ENCODE measurements around the gene SH3BP5. TPM values are rescaled to one million over a fixed set of nuclear protein-coding genes. Genes with fewer than 3 reads are reported as not detected.

Gene SH3BP5
- total and polyA plus RNA-seq, 2 experiments from 2014 or later: 15.9 to 16.3 TPM

- Histone ChIP-seq H3K36me3 (replicated peaks; ENCODE audit: insufficient read depth, low read depth) (no peaks in the 10 kb centered on the region), H3K27ac (no peak overlapping the region)
Measured at GRCh38 chr3:15241341-15241740, 91.0 kb downstream of the SH3BP5 start.

GRCh38 chr3:15229262-15229661 is 103.1 kb downstream of the SH3BP5 start:
- Histone ChIP-seq H3K4me1 (ENCODE audit: insufficient read depth) (no peaks in the 10 kb centered on the region), H3K36me3 (replicated peaks; ENCODE audit: insufficient read depth, low read depth) (no peaks in the 10 kb centered on the region), H2AFZ (no peak overlapping the region), H3K4me3 (no peak overlapping the region), H3K27me3 (no peaks in the 10 kb centered on the region), H3K9me2 (replicated peaks; ENCODE audit: insufficient read depth) (no peaks in the 10 kb centered on the region), H3K79me2 (peaks cover 5% of the 10 kb centered on the region), H4K20me1 (ENCODE audit: insufficient read depth, poor library complexity, severe bottlenecking) (no peaks in the 10 kb centered on the region), H3K9me3 (ENCODE audit: low read depth) (no peaks in the 10 kb centered on the region), H3K4me2 (no peak overlapping the region), H3K27ac (no peak overlapping the region)
- TF ChIP-seq EZH2phosphoT487 (IDR thresholded peaks at IDR 0.05; ENCODE audit: low read depth, severe bottlenecking, unreplicated experiment): no peak
- TF ChIP-seq CTCF (IDR thresholded peaks at IDR 0.05; ENCODE audit: poor library complexity): no peak
- DNase-seq (ENCODE audit: low spot score): no peak
- 98% methylated on average over 4 of the region's 4 CpGs for WGBS (ENCODE audit: low lambda C conversion rate, missing lambda C conversion rate)

More at GRCh38 chr3:15241341-15241740, 91.0 kb downstream of the SH3BP5 start:
- Histone ChIP-seq H3K4me3 (no peak overlapping the region), H3K4me1 (ENCODE audit: insufficient read depth) (peaks cover 9% of the 10 kb centered on the region), H3K9me2 (replicated peaks; ENCODE audit: insufficient read depth) (no peaks in the 10 kb centered on the region), H2AFZ (no peak overlapping the region), H3K4me2 (no peak overlapping the region), H3K27me3 (no peaks in the 10 kb centered on the region), H3K79me2 (peaks cover 2% of the 10 kb centered on the region), H3K9me3 (ENCODE audit: low read depth) (no peaks in the 10 kb centered on the region), H4K20me1 (ENCODE audit: insufficient read depth, poor library complexity, severe bottlenecking) (no peaks in the 10 kb centered on the region)
- TF ChIP-seq CTCF (IDR thresholded peaks at IDR 0.05; ENCODE audit: poor library complexity) (no peak), EZH2phosphoT487 (IDR thresholded peaks at IDR 0.05; ENCODE audit: low read depth, severe bottlenecking, unreplicated experiment) (no peak)
- 95% methylated on average over 1 of the region's 1 CpG for WGBS (ENCODE audit: low lambda C conversion rate, missing lambda C conversion rate)
- no peak for DNase-seq (ENCODE audit: low spot score)

- Histone ChIP-seq H3K36me3 (replicated peaks; ENCODE audit: insufficient read depth, low read depth) (no peaks in the 10 kb centered on the region), H3K27ac (no peak overlapping the region), H3K79me2 (peaks cover 5% of the 10 kb centered on the region), H4K20me1 (ENCODE audit: insufficient read depth, poor library complexity, severe bottlenecking) (no peaks in the 10 kb centered on the region), H3K9me2 (replicated peaks; ENCODE audit: insufficient read depth) (no peaks in the 10 kb centered on the region), H2AFZ (no peak overlapping the region), H3K9me3 (ENCODE audit: low read depth) (no peaks in the 10 kb centered on the region), H3K4me2 (no peak overlapping the region), H3K4me1 (ENCODE audit: insufficient read depth) (no peaks in the 10 kb centered on the region), H3K4me3 (no peak overlapping the region), H3K27me3 (no peaks in the 10 kb centered on the region)
- TF ChIP-seq EZH2phosphoT487 (IDR thresholded peaks at IDR 0.05; ENCODE audit: low read depth, severe bottlenecking, unreplicated experiment) (no peak), CTCF (IDR thresholded peaks at IDR 0.05; ENCODE audit: poor library complexity) (no peak), EZH2 (IDR thresholded peaks at IDR 0.05; ENCODE audit: borderline replicate concordance) (no peak)
- WGBS (ENCODE audit: low lambda C conversion rate, missing lambda C conversion rate): 92% methylated on average over 1 of the region's 1 CpG
- no peak for DNase-seq (ENCODE audit: low spot score)
Measured at GRCh38 chr3:15228147-15228546, 104.2 kb downstream of the SH3BP5 start.

Measured in hepatocyte (in vitro differentiated cells).